GM18505 (cell line): Measurements from ENCODE around the gene E4F1.
A peak's percentile ranks its signal among the peaks of the same experiment; 100 is the strongest.
"Not testable (repeated sequence)": the region's sequence is repeated elsewhere in the genome, so short reads cannot be mapped to it uniquely, and the experiment has no call there.

Experiments
- ATAC-seq: cut with Tn5 transposase; IDR thresholded peaks from one replicate; pipeline ENCODE4 v1.9.1; 2021; ENCODE audit not compliant: unreplicated experiment
- POLR2A ChIP-seq: IDR thresholded peaks from 4 replicates; pipeline ENCODE4 v1.6.1; 2011; ENCODE audit warnings: borderline replicate concordance; ENCODE audit not compliant: insufficient read depth, insufficient read length; ENCODE audit errors: extremely low read depth

Gene E4F1

DNA sequence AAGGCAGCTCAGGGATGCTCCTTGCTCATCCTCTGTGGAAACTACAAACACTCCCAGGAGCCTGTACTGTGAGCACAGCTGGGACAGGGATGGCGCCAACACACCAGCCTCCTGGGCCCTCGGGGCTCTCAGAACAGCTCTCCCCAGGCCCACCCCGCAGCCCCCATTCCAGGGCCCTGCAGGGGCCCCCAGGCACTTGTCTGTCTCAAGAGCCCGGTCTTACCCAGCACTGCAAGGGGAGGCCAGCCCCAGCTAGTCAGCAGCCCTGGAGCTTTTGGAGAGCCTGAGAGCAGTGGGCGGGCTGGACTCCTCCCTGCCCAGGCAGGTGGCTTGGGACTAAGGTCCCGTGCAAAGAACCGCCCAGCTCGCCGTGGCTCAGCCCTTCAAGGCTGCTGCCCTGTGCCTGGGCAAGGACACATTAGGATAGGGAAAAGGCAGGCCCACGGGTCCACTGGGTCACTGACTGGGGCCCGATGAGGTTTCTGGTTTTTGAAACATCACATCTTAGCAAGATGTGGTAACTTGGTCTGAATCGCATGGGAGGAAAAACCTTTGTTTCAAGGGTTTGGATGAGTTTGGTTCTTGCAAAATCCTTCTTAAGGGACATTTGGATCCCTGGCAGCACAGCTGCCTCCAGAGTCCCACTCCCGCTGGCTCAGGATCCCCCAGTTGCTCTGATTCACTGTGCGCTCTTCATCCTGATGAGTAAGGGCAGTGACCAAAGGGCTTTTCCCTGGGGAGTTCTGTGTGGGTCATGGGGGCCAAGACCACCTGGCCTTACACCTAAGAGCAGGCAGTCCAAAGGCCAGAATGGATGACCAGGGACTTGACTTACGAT, 15.7 kb downstream of the E4F1 start:
- peak; percentile 4 for TF ChIP-seq POLR2A
- no peak for ATAC-seq

GRCh38 chr16:2240331-2240730, 16.9 kb downstream of the E4F1 start:
- not testable (repeated sequence) for ATAC-seq

- no peak for ATAC-seq
- TF ChIP-seq POLR2A: no peak
Measured at GRCh38 chr16:2242598-2242997, 19.2 kb downstream of the E4F1 start.

DNA sequence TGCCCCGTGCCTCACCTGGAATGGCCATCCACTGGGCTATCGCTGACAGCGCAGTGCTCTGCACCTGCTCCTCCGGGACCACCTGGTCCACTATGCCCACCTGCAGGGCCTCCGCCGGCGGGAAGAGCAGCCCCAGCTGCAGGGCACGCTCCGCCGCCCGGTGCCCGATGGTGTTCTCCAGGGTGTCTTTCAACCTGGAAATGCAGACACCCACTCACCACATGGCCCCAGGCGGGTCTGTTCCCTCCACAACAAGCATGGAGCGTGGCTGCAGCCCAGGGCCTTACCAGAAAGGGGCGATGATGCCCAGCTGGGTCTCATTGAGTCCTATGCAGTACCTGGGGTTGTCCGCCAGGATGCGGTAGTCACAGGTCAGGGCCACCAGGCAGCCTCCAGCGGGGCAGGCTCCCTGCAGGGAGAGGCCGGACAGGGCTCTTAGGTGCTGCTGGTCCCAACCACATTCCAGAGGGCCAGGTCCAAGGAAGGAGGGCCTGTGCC, 19.7 kb downstream of the E4F1 start:
- no peak for ATAC-seq
- no peak for TF ChIP-seq POLR2A

DNA sequence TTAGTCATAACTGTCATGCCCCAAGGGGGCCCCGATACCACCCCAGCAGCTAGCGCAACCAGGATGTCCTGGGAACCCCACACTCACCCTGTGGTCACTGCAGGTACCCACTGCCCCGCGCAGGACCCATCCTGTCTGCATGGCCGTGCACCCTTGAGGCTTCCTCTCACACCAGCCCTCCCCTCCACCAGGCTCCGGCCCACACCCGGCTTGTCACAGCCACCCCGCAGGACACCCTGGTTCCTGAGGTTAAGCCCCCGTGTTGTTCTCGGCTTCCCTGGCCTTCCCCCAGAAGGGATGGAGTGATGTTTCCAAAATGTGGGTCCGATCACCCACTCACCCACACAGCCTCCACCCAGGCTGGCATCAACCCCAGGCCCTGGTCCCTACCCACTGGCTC, 20.4 kb downstream of the E4F1 start:
- no peak for ATAC-seq
- no peak for TF ChIP-seq POLR2A

- TF ChIP-seq POLR2A: no peak
- no peak for ATAC-seq
Measured at GRCh38 chr16:2244301-2244700, 20.9 kb downstream of the E4F1 start.

GRCh38 chr16:2244926-2245795, 21.8 kb downstream of the E4F1 start:
- TF ChIP-seq POLR2A: no peak
- no peak for ATAC-seq

DNA sequence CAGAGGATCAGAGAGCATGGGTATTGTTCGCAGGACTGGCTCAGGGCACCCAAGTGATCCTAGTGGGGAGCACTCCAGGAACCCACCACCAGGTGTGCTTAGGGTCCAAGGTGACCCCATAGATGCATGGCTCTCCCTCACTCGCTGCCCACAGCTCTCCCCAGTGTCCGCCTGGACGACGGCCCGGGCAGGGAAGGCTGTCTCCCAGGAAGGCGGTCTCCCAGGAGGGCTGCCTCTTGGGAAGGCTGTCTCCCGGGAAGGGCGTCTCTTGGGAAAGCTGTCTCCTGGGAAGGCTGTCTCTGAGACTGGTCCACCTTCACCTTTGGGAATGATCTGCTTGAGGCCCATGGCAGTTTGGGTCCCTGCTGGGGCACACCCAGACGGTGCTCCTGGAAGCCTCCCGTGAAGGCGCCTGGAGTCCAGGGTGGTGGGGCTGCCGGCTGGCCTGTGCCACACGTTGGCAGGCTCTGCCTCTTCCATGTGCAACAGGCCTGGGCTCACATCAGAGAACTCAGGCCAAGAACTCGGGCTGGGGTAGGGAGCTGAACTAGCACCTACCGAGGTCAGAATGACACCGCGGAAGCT, 23.0 kb downstream of the E4F1 start:
- ATAC-seq: no peak
- no peak for TF ChIP-seq POLR2A

DNA sequence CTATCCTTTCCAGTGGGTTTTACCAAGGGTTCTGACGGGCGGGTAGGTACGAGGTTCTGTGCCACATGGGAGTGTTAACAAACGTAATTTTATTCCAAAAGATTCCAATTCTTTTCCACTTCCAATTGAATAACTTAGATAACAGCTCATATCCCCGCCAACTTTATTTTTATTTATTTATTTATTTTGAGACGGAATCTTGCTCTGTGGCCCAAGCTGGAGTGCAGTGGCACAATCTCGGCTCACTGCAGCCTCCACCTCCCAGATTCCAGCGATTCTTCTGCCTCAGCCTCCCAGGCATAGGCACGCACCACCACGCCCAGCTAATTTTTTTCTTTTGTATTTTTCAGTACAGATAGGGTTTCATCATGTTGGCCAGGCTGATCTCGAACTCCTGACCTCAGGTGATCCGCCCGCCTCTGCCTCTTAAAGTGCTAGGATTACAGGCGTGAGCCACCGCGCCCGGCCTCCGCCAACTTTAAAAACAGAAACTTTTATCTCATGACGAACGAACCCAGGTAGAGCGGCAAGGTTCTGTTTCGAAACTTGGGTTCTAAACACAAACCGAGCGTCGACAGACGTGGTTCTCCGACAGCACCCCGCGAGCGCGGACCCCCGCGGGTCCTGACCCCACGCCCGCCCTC, 27.4 kb downstream of the E4F1 start:
- TF ChIP-seq POLR2A: no peak
- no peak for ATAC-seq

DNA sequence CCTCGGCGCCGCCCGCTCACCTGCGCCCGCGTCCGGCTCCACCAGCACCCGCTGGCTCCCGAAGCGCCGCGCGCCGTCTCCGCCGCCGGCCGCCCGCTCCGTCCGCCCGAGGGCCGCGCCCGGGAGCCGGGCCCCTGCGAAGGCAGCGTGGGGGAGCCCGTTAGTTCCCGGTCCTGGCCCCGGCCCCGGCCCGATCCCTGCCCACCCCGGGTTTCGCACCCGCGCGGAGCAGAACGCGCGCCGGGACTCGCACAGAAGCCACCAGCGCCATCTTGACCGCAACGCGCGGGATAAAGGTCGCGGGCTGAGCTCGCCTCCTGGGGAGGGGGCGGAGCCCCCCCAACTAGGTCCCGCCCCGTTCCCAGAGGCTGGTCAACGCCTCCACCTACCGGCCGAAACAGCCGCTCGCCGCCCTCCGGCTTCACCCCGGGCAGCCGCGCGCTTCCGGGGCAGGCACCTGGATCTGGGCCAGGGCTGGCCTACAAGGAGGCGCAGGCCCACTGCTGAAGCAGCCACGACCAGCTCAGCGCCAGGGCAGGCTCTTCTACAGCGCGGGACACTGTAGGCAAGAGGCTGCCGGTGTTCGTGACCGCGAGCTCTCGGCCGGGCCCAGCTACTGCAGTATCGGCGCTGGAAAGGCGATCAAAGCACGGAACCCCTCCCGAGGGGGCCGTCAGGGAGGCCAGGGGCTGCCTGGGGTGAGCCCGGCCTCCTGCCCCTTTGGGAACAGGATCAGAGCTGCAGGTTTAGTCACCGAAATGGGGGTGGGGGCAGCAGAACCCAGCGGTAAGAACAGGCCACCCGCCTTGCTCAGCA, 28.1 kb downstream of the E4F1 start, which contains the start of gene ECI1:
ECI1 (minus strand) TSS at position 292 of the 816 bp plus-strand sequence; CDS start at position 271, 21 bp downstream.
- peak; percentile 81 for ATAC-seq
- peak; percentile 87 for TF ChIP-seq POLR2A

GRCh38 chr16:2252806-2253148, 29.4 kb downstream of the E4F1 start:
- no peak for ATAC-seq
- TF ChIP-seq POLR2A: no peak

DNA sequence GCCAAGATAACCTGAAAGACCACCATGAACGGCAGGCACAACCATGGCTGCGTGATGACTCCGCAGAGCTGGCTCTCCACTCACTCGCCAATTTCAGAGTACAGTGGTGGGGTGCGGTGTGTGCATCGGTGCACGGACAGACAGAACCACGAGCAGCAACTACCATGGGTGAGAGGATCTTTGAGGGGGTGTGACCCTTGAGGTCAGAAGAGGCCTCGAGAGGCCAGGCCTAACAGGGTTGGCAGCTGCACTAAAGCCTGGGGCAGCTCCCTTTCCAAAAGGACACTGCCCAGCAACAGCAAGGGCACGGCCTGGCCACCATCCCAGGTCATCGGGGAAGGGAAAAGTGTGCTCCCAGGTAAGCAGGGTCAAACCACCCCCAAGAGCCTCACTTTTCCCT, 29.9 kb downstream of the E4F1 start:
- ATAC-seq: no peak
- TF ChIP-seq POLR2A: no peak
